ENCODE measurements around the gene IPPK.

The IPPK gene

GRCh38 chr9:92669890-92670708 is at the start of gene IPPK:
Gene IPPK (minus strand): TSS chr9:92670131. CDS start chr9:92669988, 143 bp downstream.
- DNase-seq, result peak; percentile 97

- no peak for DNase-seq
Measured at GRCh38 chr9:92719028-92719647, 49.2 kb upstream of the IPPK start.

- no peak for DNase-seq
Measured at GRCh38 chr9:92718086-92719001, 48.4 kb upstream of the IPPK start.

- DNase-seq, result no peak
Measured at GRCh38 chr9:92717201-92718085, 47.5 kb upstream of the IPPK start.

- DNase-seq, result peak; percentile 66
Measured at GRCh38 chr9:92716557-92716956, 46.6 kb upstream of the IPPK start.

GRCh38 chr9:92715488-92716231 is 45.7 kb upstream of the IPPK start:
- no peak for DNase-seq

GRCh38 chr9:92714787-92715487 is 45.0 kb upstream of the IPPK start:
- no peak for DNase-seq

- DNase-seq, result no peak
Measured at GRCh38 chr9:92714016-92714415, 44.1 kb upstream of the IPPK start.

- no peak for DNase-seq
Measured at GRCh38 chr9:92713528-92713927, 43.6 kb upstream of the IPPK start.

- no peak for DNase-seq
Measured at GRCh38 chr9:92712767-92713166, 42.8 kb upstream of the IPPK start.

GRCh38 chr9:92711844-92712243 is 41.9 kb upstream of the IPPK start:
- peak; percentile 28 for DNase-seq

GRCh38 chr9:92711146-92711545 is 41.2 kb upstream of the IPPK start:
- DNase-seq, result no peak

- DNase-seq, result no peak
Measured at GRCh38 chr9:92710368-92710767, 40.4 kb upstream of the IPPK start.

GRCh38 chr9:92709954-92710353 is 40.0 kb upstream of the IPPK start:
- DNase-seq, result no peak

GRCh38 chr9:92709240-92709639 is 39.3 kb upstream of the IPPK start:
- no peak for DNase-seq

GRCh38 chr9:92707530-92707929 is 37.6 kb upstream of the IPPK start:
- no peak for DNase-seq

- peak; percentile 36 for DNase-seq
Measured at GRCh38 chr9:92706218-92706940, 36.4 kb upstream of the IPPK start.

GRCh38 chr9:92704528-92704927 is 34.6 kb upstream of the IPPK start:
- no peak for DNase-seq

- DNase-seq, result no peak
Measured at GRCh38 chr9:92696619-92697018, 26.7 kb upstream of the IPPK start.

GRCh38 chr9:92686954-92687353 is 17.0 kb upstream of the IPPK start:
- DNase-seq, result no peak

All from CD4-positive, alpha-beta T cell treated with Interleukin-4 for 4 hours (primary cell).